RWPE1 (cell line): ENCODE data around the gene LHFPL3.

Experiments used
- CTCF ChIA-PET: fragments of 350-600 bp; sonication (Branson Sonifier 250); formaldehyde crosslinking; extraction: SDS; loops from one replicate; lab custom pipeline; 2021; lab: Yijun Ruan, JAX
- POLR2A ChIA-PET: fragments of 400-600 bp; formaldehyde crosslinking; extraction: SDS; loops from one replicate; lab custom pipeline; 2020; ENCODE audit warnings: antibody characterized with exemption; ENCODE audit not compliant: low non-redundant PET; lab: Yijun Ruan, JAX
- DNase-seq: peaks from one replicate; pipeline ENCODE4 v3.0.0; 2012; ENCODE audit warnings: low spot score
- H3K27ac ChIP-seq: fragments of 450-650 bp; 2 replicates; pipeline ENCODE4 v1.5.1; 2017
- TF ChIP-seq, protein P1 (sequence below): fragments of 450-650 bp; conservative IDR thresholded peaks from 2 replicates; pipeline ENCODE4 v1.5.1; 2017; ENCODE audit warnings: low read depth, mild to moderate bottlenecking

The LHFPL3 gene

DNA sequence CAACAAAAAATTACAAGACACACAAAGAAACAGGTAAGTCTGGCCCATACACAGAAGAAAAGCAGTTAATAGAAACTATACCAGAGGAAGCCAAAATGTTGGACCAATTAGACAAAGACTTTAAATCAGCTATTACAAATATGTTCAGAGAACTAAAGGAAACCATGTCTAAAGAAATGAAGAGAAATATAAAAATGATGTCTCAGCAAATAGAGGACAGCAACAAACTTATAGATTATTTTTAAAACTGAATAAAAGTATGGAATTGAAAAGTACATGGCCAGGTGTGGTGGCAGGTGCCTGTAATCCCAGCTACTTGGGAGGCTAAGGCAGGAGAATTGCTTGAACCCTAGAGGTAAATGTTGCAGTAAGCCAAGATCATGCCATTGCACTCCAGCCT is 58.5 kb downstream of the LHFPL3 start:
- H3K27ac ChIP-seq, result no peak overlapping the region
- CTCF ChIA-PET, result interaction anchor here (0.6 kb wide), 1 partner anchor 1117 kb away, joined by 3 read pairs; no protein-coding TSS in a partner anchor
- POLR2A ChIA-PET, result no interaction called here
- TF ChIP-seq, protein P1, sequence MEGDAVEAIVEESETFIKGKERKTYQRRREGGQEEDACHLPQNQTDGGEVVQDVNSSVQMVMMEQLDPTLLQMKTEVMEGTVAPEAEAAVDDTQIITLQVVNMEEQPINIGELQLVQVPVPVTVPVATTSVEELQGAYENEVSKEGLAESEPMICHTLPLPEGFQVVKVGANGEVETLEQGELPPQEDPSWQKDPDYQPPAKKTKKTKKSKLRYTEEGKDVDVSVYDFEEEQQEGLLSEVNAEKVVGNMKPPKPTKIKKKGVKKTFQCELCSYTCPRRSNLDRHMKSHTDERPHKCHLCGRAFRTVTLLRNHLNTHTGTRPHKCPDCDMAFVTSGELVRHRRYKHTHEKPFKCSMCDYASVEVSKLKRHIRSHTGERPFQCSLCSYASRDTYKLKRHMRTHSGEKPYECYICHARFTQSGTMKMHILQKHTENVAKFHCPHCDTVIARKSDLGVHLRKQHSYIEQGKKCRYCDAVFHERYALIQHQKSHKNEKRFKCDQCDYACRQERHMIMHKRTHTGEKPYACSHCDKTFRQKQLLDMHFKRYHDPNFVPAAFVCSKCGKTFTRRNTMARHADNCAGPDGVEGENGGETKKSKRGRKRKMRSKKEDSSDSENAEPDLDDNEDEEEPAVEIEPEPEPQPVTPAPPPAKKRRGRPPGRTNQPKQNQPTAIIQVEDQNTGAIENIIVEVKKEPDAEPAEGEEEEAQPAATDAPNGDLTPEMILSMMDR, result no peak
- no peak for DNase-seq

DNA sequence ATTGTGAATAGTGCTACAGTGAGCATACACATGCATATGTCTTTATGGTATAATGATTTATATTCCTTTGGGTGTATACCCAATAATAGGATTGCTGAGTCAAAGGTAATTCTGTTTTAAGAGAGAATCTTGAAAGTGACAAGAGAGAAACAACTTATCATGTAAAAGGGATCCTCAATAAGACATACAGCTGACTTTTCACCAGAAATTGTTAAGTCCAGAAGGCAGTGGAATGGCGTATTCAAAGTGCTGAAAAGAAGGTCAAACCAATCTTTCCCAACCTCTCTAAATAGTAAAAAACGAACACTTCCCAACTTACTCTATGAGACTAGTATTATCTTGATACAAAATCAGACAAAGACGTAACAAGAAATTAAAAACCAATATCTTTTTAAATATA is 59.8 kb downstream of the LHFPL3 start:
- no peak for DNase-seq
- TF ChIP-seq, protein P1, result no peak
- ChIA-PET CTCF (no interaction called here), POLR2A (no interaction called here)
- no peak overlapping the region for H3K27ac ChIP-seq

DNA sequence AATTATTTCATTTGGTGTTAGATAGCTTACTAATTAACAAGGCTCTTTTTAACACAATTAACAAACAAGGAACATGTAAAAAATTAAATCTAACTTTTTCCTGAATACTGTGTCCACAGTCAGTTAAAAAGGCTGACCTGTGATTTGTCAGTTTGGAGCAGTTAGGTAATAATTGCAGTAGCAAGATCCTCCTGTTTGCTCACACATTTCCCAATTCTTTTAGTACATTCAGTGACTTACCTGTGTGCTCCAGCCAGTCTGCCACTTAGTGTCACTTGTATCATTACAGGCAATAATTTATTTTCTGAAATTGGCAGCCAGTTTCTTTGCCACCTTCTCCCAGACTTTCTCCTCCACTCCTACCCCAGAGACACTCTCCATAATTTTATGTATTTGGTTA is 66.8 kb downstream of the LHFPL3 start:
- DNase-seq, result no peak
- TF ChIP-seq, protein P1, result no peak
- no peak overlapping the region for H3K27ac ChIP-seq
- CTCF ChIA-PET, result no interaction called here
- POLR2A ChIA-PET, result no interaction called here

DNA sequence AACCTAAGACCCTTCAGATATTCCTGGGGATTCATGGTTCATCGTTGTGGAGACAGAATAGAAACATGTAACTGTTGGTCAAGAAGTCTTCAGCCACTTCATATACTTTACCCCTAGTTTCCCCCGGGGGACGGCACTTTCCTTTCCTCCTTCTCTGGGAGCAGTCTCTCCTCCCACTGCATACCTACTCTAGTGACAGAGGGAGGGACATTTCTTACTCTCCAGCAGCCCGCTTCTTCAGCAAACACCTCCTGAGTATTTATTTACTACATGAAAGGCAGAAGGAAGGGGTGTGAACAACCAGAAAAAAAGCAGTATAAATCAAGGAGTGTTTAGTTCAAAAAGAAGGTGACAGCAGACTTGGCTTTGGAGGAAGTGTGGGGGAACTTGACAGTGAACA is 69.0 kb downstream of the LHFPL3 start:
- ChIA-PET CTCF (no interaction called here), POLR2A (no interaction called here)
- TF ChIP-seq, protein P1, result no peak
- no peak overlapping the region for H3K27ac ChIP-seq
- DNase-seq, result no peak

DNA sequence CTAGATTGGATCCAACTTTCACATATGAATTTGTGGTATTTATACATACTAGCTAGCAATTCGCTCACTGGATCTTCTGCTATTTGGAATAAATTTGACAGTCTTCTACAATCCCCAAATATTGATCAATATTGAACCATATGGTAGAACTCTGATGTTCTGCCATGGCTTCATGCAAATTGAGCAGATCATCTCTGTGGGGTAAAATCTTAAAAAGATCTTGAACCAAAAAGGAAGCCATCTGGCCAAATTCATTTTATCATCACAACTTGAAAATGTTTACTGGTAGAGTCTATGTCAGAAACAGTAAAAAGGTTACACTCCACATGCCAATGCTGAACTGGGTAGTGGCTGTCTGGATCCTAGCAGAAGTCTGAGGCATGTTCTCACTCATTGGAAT is 80.0 kb downstream of the LHFPL3 start:
- DNase-seq, result no peak
- TF ChIP-seq, protein P1, result no peak
- CTCF ChIA-PET, result interaction anchor here (0.6 kb wide), 1 partner anchor 77 kb away, joined by 3 read pairs; no protein-coding TSS in a partner anchor
- POLR2A ChIA-PET, result no interaction called here
- H3K27ac ChIP-seq, result no peak overlapping the region

DNA sequence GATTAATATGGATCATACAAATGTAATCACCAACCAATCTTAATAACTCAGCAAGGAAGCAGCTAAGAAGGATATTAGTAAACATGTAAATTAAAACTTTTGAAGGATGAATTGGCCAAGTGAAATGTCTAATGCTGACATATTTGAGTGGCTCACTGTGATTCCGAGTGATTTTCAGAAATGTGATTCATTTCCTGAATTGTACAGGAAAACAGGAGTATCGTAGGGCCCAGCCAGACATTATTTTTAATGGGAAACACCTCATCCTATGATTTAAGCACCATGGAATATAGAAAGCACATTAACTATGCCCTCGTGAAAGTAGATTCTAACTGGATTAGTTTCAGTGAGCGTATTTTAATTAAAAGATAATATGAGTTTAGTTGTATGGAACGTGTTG is 82.3 kb downstream of the LHFPL3 start:
- ChIA-PET CTCF (no interaction called here), POLR2A (no interaction called here)
- H3K27ac ChIP-seq, result no peak overlapping the region
- DNase-seq, result no peak
- TF ChIP-seq, protein P1, result no peak

DNA sequence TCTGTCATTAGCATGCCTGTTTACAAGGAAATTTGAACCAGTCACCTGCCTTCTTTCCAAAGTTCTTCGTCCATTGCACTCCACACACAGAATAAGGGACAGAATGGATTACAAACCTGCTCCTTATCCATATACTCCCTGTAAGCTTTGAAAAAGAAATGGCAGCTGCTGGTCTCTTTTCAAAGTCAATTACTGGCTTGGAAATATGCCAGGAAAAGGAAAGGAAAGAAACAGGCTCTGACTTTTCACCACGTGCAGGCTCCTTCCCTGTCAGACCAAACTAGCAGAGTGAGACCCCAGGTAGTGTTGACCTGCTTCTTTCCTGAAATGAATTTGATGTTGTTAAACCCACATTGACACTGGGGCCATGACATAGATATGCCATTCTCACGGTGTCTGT is 84.5 kb downstream of the LHFPL3 start:
- ChIA-PET CTCF (no interaction called here), POLR2A (no interaction called here)
- TF ChIP-seq, protein P1, result no peak
- no peak for DNase-seq
- H3K27ac ChIP-seq, result no peak overlapping the region
